NCI-H774 (cell line): ENCODE results near the gene CETP.
A peak's percentile ranks its signal among the peaks of the same experiment; 100 is the strongest.

Experiments
- DNase-seq: peaks from one replicate; lab custom pipeline; 2025; lab: John Stamatoyannopoulos, UW

CETP gene, protein sequence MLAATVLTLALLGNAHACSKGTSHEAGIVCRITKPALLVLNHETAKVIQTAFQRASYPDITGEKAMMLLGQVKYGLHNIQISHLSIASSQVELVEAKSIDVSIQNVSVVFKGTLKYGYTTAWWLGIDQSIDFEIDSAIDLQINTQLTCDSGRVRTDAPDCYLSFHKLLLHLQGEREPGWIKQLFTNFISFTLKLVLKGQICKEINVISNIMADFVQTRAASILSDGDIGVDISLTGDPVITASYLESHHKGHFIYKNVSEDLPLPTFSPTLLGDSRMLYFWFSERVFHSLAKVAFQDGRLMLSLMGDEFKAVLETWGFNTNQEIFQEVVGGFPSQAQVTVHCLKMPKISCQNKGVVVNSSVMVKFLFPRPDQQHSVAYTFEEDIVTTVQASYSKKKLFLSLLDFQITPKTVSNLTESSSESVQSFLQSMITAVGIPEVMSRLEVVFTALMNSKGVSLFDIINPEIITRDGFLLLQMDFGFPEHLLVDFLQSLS

DNA sequence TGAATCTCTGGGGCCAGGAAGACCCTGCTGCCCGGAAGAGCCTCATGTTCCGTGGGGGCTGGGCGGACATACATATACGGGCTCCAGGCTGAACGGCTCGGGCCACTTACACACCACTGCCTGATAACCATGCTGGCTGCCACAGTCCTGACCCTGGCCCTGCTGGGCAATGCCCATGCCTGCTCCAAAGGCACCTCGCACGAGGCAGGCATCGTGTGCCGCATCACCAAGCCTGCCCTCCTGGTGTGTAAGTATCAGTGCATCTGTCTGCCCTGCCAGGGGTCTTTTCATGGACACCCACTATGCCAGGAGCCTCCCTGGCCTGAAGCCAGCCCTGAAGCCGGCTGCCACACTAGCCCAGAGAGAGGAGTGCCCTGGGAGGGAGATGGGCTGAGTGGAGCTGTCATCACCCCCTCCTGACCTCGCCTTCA lies at the start of gene CETP:
Gene CETP (plus strand): TSS at position 100 of the 431 bp plus-strand sequence. CDS start 30 bp downstream, at position 130.
- no peak for DNase-seq

DNA sequence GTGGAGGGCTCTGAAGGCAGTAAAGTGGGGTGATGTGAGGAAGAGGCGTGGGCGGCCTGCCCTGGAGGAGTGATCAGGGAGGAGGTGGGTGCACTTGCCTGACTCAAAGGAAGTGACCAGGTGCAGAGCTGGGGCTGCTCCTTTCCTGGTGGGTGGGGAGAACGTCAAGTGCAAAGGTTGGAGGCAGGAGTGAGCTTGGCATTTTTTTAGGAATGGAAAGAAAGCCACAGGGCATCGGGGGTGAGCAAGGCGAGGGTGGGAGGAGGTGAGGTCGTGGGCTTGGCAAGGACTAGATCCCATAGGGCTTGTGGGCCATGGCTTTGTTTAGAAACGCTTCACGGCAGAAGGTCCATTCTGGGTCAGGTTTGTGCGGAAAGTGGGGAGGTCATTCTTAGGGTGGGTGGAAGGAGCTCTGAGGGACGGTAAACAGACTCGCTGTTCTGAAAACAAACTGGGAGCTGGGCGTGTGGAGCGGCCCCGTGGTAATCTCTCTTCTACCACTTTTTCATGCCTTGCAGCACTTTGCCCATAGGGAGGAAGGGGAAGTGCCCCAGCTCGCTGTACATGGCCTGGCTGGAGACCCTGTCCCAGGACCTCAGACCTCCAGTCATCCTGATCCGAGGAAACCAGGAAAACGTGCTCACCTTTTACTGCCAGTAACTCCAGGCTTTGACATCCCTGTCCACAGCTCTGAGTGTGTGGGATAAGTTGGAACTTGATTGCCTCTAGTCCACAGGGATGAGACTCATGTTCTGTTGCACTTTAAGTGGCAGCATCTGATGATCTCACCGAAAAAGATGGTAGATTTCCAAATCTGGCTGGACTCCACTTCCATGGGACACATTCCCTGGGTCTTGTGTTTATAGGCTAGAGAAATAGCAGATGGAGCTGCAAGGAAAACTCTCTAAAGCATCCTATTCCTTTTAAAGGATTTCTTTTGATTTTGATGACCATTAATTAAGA lies 48.7 kb upstream of the CETP start:
- DNase-seq = no peak

GRCh38 chr16:56914896-56915295 lies 46.9 kb upstream of the CETP start:
- DNase-seq = no peak

DNA sequence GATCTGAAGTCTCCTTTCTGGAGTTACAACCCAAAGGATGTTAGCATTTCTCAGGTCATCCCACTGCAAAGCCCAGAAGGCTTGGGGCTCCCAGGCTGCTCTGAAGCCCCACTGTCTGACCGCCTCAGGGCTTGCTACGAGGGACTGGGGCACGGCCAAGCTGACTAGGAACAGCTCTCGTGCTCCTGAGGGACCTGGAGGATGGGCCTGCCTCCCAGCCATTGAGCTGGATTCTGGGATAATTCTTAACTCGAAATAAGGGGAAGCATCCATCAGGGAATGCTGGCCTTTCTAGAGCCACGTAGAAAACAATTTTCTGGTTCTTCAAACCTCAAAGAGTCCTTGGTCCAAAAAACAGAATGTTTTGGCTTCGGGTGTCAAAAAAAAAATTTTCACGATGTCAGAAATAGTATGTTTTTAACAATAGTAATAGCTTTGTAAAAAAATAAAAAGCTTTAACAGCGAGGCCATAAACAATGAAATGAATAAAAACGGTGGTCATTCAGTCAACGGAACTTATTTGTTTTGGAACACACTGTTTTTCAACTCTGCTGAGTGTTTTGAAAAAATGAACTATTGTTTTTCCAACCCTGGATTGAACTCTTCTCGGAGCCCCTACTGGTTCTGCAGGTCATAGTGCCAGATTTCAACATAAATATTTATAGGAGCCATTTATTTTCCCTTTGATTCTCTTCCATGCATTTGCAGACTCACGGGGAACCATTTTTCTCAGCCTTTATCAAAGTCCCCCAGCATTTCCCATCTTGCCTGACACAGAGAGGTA lies 46.2 kb upstream of the CETP start:
- no peak for DNase-seq

DNA sequence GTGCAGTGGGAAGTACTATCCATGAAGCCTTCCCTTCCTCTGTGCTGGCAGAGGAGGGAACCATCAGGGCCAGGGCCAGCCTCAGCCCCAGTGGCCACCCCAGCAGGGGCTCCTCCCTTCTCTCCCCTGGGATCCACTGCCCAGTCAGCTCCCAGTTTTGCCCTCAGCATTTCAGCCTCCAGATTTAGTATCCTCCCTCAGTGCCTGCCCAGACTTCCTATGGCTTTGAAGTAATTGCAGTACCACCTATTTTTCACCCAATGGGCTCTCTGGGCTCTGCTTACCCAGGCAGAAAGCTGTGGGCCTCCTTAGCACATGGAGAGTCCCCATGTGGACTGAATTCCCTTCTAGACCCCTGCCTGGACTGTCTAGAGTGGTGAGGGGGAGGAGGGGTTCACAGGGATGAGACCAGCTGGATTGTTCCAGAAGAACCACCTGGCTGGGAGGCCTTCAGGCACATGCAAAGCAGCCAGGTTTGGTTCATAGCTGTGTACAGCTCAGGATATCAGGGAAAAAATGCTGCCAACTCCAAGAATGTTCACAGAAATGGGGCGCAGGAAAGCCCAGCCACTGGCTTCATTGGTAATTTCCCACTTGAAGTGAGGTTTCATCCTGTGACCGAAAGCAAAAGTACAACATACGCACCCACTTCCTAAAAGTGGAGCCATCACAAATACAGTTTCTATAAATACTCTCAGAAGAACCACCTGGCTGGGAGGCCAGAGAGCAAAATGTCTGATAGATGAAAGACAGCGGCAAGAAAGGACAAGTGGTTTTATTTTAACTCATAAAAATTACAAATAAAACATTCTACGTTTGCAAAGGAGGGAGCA lies 45.0 kb upstream of the CETP start:
- DNase-seq = no peak

DNA sequence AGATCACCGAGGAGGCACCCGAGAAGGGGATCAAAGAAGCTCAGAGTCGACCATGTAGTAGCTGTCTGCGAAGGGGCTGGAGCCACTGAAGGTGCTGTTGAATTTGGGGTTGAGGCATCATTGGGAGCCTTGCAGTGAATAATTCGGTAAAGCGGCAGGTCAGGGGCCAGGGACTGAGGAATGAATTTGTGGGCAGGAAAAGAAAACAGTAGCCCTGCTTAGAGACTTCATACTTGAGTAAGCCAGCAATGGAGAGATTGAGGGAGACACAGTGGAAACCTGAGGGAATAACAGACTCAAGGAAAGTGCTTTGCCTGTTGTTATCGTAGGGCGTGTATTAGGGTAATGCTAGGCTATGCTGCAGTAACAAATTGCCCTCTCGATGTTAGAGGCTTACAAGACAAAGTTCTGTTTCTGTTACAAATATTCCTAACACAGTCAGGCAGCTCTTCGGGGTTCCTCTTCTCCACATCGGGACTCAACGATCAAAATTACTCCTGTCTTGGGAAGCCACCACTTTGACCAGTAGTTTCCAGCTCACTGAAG lies 43.2 kb upstream of the CETP start:
- no peak for DNase-seq

GRCh38 chr16:56919099-56919800 lies 42.5 kb upstream of the CETP start:
- no peak for DNase-seq

GRCh38 chr16:56921571-56921970 lies 40.2 kb upstream of the CETP start:
- no peak for DNase-seq

DNA sequence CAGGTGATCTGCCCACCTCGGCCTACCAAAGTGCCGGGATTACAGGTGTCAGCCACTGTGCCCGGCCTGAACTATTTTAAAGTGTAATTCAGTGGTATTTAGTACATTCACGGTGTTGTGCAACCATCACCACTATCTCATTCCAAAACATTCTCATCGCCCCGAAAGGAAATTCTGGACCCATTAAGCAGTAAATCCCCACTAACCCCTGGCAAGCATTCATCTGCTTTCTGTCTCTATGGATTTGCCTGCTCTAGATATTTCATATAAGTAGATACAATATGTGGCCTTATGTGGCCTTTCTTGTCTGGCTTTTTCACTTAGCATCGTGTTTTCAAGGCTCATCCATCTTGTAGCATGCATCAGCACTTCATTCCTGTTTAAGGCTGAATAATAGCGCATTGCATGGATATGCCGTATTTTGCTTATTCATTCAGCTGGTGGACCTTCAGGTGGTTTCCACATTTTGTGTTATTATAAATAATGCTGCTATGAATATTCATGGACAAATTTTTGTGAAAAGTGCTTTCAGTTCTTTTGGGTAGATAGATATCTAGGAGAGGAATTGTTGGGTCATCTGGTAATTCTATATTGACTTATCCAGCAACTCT lies 38.2 kb upstream of the CETP start:
- DNase-seq = no peak

DNA sequence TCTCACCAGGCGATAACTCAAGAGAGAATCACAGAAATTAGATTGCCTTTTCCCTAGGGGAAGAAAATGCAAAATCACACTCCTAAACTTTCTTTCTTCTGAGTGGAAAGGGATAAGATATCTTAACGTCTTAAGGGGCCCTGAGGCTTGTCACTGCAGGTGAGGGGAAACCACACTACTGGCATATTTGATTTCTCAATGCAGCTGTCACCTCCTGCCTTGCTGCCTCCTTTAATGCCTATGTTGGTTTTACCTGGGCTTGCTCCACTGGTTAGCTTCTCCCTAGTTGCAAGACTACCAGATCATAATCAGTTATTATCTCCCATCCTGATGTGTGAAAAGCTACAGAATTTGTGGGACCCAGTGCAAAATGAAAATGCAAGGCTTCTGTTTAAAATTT lies 34.3 kb upstream of the CETP start:
- no peak for DNase-seq

DNA sequence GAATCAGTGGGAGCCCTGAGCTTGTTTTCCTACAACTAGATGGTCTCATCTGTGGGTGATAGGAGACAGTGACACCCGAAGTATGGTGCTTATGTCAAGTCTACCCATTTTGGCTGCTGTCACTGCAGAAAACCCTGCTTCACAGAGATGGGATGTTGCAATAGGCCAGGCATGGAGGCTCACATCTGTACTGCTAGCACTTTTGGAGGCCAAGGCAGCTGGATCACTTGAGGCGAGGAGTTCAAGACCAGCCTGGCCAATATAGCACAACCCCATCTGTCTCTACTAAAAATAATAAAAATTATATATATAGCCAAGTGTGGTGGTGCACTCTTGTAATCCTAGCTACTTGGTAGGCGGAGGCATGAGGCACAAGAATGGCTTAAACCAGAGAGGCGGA lies 32.1 kb upstream of the CETP start:
- no peak for DNase-seq

DNA sequence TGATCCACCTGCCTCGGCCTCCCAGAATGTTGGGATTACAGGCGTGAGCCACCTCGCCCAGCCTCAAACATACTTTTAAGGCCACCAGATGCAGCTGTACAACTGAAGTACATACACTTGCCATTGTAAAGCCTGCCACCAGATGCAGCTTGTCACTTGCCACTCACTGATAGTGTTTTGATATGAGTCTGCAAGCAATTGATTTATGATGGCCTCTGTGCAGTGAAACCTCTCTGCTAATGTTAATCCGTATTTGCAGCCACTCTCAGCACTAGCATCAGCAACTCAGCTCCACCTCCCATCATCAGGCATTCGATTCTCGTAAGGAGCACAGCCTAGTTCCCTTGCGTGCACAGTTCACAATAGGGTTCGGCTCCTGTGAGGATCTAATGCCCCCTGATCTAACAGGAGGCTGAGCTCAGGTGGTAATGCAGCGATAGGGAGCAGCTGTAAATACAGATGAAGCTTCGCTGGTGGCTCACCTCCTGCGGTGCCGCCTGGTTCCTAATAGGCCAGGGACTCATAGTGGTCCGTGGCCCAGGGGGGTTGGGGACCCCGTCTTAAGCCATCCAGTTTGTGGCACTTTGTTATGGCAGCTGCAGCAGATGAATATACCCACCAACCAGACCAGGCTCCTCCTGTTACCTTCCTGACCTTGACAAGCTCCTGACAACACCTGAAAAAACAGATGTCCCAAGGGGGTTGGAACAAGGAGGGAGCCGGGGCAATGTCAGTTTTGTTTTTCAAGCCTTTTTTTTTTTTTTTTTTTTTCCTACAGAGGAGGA lies 31.1 kb upstream of the CETP start:
- no peak for DNase-seq

- DNase-seq = no peak
Measured at GRCh38 chr16:56931271-56931891, 30.4 kb upstream of the CETP start.

DNA sequence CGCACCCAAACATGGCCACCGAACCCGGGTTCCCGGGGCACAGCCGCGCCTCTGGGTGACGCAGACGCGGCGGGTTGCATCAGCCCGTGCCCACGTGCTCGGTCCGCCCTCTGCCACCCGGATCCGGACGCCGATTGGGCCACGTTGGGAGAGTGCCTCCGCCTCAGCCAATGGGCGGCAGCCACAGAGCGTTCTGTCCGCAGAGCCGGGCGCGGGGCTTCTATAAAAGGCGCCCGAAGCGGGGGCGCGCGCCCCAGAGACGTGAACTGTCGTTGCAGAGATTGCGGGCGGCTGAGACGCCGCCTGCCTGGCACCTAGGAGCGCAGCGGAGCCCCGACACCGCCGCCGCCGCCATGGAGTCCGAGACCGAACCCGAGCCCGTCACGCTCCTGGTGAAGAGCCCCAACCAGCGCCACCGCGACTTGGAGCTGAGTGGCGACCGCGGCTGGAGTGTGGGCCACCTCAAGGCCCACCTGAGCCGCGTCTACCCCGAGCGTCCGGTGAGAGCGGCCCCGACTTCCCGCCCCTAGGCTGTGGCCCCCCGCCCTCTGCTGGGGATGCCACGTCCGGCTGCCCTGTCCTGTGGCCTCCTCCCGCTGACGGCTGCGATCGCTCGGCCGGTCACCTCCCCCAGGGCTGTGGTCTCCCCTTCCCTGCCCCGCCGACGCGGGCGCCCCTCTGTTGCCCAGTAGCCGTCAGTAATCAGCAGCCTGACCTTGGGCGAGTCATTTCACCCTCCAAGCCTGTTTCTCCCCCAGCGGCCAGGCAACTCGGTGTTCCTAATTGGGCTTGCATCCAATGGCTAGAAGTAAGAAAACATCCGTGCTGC lies 29.6 kb upstream of the CETP start, which contains the start of gene HERPUD1:
Gene HERPUD1 (plus strand): TSS at position 251 of the 829 bp plus-strand sequence. CDS start 103 bp downstream, at position 354.
- DNase-seq = peak; percentile 96

GRCh38 chr16:56932721-56933619 lies 28.8 kb upstream of the CETP start:
- peak; percentile 57 for DNase-seq
